Amniotic stem cell (primary cell): ENCODE data around the gene DEFB115.
"Not testable (repeated sequence)": the region's sequence is repeated elsewhere in the genome, so short reads cannot be mapped to it uniquely, and the experiment has no call there.

Experiments used
- DNase-seq: peaks from one replicate; lab custom pipeline; 2025; lab: John Stamatoyannopoulos, UW

The DEFB115 gene

GRCh38 chr20:31257364-31257763 lies at the start of gene DEFB115:
TSS of gene DEFB115 (plus strand) at chr20:31257664. CDS start at chr20:31257664, 0 bp downstream.
- no peak for DNase-seq

GRCh38 chr20:31236953-31237352 lies 20.5 kb upstream of the DEFB115 start:
- DNase-seq = no peak

DNA sequence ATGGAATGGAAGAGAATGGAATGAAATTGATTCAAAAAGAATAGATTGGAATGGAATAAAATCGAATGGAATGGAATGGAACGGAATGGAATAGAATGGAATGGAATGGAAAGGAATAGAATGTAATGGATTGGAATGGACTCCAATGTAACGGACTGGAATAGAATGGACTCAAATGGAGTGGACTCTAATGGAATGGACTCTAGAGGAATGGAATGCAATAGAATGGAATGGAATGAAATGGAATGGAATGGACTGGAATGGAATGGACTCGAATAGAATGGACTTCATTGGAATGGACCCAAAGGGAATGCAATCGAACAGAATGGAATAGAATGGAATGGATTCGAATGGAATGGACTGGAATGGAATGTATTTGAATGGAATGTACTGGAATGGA lies 19.7 kb upstream of the DEFB115 start:
- DNase-seq = no peak

DNA sequence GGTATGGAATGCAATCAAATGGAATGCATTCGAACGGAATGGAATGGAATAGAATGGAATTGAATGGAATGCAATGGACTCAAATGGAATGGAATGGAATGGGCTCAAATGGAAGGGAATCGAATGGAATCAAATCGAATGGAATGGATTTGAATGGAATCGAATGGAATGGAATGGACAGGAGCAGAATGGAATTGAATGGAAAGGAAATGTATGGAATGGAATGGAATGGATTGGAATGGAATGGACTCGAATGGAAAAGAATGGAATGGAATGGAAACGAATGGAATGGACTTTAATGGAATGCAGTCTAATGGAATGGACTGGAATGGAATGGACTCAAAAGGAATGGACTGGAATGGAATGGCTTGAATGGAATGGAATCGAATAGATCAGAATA lies 18.3 kb upstream of the DEFB115 start:
- DNase-seq = no peak

DNA sequence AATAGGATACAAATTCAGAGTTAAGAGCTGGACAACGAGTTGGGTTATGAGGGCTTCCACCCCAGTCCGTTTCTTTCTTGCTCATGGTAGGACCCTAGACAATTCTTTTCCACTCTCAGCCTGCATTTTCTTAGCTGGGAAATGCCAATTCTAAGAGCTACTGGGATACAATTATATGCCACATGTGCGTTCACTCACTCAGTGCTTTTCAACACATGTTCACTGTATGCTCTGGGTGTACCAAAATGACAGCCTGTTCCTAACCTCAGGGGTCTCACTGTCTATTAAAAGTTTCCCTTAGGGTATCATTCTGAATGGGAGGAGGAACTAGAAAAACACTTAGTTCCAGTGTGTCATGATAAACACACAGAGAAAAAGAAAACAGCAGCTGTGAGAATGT lies 505 bp upstream of the DEFB115 start:
- no peak for DNase-seq

DNA sequence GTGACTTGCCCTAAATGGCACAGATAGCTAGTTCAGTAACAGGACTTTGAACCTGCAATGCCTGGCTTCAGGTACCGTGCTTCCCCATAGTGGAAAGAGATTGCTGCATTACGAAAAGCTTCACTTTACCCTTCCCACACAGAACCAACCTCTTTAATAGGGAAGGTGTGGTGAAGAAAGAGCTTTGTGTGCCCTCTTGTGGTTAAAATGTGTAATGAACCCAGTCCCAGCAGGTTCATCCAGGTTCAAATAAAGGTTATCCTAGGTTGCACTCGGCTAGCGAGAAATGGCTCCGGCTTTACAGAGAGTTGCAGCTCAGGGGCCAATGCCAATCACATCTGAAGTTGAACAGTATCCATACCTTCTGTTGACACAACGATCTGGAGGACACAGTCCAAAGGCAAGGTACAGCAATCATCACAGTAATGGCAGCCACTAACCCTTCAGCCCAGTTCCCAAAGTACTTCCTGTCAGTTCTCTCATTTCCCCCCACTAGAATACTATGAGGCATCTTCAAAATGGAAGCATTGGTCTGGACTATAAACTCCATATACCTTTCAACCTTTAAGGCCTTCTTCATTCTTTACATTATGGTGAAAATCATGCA lies 3.0 kb downstream of the DEFB115 start:
- DNase-seq = no peak

- no peak for DNase-seq
These were observed 17.0 kb downstream of the DEFB115 start for GRCh38 chr20:31274441-31274840.

- DNase-seq = no peak
These were observed 20.7 kb downstream of the DEFB115 start for GRCh38 chr20:31278178-31278577.

DNA sequence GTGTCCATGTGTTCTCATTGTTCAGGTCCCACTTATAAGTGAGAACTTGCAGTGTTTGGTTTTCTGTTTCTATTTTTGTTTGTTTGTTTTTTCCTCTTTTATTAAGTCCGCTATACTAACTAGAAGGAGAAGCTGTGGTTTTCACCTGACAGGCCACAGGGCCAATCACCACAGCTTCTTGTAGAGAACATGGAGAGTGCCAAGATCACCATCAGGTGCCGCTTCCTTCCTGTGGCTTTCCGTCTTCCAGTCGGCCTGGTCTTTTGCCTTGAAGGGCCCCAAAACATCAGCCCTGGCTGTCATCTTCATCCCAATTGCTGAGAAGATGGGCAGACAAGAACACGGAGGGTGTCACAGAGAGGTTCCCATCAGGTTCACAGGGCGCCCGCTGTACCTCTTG lies 27.5 kb downstream of the DEFB115 start:
- DNase-seq = not testable (repeated sequence)

GRCh38 chr20:31308535-31309162 lies 51.2 kb downstream of the DEFB115 start, which contains the start of gene DEFB116:
TSS of gene DEFB116 (minus strand) at chr20:31308585. CDS start at chr20:31308585, 0 bp downstream.
- no peak for DNase-seq
